ENCODE results near the gene GET4.
A peak's percentile ranks its signal among the peaks of the same experiment; 100 is the strongest.

Gene GET4, protein sequence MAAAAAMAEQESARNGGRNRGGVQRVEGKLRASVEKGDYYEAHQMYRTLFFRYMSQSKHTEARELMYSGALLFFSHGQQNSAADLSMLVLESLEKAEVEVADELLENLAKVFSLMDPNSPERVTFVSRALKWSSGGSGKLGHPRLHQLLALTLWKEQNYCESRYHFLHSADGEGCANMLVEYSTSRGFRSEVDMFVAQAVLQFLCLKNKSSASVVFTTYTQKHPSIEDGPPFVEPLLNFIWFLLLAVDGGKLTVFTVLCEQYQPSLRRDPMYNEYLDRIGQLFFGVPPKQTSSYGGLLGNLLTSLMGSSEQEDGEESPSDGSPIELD

DNA sequence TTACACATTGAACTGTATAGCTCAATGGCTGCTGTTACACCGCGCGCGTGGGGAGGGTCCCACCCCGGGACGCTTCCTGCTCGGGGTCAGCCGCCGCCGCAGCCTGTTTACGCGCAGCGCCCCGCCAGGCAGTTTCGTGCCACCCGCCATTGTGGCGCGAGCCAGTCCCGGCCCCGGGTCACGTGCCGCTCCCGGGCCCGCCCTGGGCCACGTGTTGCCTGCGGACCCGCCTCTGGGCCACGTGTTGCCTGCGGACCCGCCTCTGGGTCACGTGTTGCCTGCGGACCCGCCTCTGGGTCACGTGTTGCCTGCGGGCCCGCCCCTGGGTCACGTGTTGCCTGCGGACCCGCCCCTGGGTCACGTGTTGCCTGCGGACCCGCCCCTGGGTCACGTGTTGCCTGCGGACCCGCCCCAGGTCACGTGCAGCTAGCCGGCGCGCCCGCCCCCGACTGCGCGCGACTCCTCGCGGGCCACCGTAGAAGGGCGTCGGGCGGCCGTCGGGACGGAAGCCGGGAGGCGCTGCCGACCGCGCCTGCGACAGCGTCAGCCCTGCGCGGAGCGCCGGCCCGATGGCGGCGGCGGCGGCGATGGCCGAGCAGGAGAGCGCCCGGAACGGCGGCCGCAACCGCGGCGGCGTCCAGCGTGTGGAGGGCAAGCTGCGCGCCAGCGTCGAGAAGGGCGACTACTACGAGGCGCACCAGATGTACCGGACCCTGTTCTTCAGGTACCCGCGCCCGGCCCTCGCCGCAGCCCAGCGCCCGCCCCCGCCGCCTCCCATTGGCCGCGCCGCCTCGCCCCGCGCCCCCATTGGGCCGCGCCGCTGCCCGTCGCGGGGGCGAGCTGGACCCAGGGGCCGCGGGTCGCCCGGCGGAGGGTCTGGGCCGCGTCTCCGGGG, at the start of gene GET4:
TSS of gene GET4 (plus strand) at position 478 of the 895 bp plus-strand sequence. CDS start at position 570, 92 bp downstream.
- DNase-seq, result peak; percentile 93 to 98

DNA sequence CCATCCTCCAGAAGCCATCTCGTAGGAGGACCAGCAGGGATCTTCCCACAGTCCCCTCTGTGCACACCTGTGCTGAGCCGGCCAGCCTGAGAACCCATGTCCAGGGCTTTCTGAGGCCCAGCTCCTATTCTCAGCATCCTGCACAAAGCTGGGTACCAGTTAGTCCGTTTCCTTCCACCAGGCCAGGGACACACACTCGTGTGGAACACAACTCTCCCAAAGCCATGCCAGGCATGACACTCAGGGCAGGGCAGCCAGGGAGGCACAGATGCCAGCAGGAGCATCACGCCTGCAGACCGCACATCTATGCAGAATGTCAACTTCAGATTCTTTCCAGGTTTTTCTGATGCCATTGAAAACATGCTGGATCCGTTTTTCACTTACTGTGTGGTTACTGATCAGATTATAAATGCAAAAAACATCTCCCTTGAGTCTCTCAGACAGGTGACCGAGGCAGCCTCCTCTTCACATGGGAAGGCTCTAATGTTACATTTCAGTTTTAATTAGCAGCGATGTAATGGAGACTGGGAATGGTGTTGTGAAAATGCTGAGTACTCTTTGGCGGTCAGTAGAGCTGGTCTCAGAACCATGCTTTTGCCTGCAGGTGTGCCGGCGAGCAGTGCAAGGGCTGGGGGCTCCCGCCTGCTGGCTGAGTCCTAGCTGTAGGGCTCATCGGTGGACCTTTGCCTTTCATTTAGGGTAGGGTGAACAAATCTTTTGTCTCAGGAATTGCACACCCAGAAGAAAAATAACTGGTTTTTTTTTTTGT, 47.4 kb upstream of the GET4 start:
- no peak for DNase-seq

DNA sequence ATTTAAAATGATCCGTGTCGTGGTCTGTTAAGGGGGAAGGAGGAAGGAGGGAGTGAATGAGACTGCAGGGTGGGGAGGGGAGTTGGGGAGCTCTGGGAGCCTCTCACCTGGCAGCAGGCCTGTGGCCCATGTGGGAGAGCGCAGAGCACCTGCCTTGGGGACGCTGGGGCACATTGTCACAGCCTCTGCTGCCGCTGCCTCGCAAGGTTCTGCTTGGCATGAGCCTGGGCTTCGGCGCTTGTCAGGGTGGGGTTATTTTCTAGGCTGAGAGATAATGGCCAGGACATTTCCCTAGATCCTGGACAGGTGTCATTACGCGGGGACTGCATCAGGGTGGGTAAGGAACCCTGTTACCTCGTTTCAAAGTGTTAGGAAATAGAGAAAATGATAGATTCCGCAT, 46.3 kb upstream of the GET4 start:
- DNase-seq, result no peak

DNA sequence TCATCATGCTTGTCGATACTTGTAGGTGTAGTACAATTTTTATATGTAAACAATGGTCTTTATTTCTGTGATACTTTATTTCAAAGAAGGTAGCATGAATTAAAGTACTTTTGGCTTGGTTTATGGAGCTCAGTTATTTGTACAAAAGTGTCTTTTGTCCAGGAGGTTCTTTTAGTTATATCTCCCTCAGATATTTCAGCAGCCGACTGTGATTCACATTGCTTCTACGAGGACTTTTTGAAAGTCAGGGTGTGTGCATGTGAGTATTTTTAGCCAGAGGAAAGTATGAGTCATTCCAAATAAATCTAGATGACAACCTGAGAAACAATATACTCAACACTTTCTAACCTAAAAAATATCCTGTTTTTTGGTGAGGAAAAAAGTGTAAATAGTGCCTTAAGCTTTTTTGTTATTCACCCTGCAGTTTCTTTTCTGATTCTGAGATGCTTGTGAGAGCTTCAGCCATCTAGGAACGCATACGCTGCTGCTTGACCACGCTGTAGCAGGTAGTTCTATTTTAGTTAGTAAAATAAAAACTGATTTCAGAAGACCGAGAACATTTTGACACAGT, 44.7 kb upstream of the GET4 start:
- peak; percentile 31 to 33 for DNase-seq

DNA sequence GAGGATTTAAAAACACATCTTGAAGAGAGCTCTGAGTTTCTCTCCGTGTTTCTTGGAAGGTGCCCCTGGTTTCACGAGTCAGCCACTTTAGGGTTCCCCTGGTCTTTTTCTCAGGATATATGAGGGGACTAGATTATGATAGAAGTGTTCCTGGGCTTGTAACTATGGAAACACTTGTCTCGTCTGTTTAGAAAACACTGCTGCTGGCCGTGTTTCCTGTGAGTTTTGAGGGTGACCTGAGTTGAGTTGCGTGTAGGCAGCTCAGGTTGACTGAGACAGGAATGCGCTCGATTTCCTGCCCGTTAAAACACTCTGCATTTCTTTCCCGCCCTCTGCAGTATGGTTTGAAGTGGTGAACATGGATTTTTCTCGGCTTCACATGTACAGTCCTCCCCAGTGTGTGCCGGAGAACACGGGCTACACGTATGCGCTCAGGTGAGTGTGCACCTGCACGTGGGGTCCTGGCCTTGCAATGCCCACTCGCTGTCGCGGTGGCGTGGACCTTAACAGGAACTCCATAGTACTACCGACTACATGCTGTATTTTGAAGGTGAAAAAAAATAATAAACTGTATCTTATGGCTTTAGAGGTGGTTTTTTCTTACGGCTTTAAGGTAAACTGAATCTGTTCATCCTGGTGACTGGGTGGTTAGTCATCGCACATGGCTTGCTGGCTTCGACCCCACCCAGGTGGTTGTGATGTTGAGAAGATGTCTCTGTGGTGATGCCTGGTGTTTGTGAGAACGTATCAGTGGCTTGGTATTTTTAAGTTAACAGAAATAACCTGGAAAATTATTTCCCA, 44.0 kb upstream of the GET4 start, which contains the start of gene SUN1:
TSS of gene SUN1 (plus strand) at position 310 of the 801 bp plus-strand sequence. CDS start at position 359, 49 bp downstream.
- peak; percentile 75 to 77 for DNase-seq

DNA sequence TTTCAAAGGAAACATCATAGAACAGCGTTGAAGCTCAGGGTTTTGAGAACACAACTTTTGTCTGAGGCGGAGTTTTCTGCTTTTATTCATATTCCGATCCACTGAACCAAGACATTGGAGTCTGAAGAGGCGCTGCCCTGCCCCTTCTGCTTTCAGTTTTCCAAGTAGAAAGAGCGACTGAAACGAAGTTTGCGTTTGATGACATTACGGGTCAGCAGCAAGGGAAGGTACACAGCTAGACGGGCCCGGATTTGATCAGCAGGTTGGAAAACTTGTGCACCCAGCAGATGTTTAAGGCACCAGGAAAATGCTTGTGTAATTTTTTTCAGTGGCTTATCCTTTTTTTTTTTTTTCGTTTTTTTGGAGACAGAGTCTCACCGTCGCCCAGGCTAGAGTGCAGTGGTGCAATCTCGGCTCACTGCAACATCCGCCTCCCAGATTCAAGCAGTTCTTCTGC, 43.4 kb upstream of the GET4 start:
- DNase-seq, result no peak

DNA sequence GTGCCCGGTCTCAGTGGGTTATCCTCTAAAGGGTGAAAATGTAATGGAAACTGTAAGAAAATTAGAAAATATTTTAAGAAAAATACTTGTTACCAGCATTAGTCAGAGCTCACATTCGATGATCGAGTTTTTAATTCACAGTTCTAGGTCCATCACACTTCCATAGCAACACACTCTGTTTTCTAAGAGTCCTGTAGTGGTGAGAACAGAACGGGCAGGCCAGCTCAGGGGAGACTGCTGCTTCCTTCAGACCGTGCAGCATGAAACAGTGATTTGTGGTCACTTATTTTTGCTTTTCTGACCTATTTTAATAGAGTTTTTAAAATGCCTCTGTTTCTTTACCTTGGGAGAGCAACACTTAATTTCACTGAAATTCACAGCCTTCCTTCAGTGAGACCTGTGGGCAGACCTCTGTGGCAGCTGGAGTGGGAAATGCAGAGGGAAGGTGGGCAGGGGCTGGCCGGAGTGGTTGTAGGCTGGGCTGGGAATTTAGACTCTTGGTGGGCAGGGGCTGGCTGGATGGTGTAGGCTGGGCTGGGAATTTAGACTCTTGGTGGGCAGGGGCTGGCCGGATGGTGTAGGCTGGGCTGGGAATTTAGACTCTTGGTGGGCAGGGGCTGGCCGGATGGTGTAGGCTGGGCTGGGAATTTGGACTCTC, 42.6 kb upstream of the GET4 start:
- no peak for DNase-seq

DNA sequence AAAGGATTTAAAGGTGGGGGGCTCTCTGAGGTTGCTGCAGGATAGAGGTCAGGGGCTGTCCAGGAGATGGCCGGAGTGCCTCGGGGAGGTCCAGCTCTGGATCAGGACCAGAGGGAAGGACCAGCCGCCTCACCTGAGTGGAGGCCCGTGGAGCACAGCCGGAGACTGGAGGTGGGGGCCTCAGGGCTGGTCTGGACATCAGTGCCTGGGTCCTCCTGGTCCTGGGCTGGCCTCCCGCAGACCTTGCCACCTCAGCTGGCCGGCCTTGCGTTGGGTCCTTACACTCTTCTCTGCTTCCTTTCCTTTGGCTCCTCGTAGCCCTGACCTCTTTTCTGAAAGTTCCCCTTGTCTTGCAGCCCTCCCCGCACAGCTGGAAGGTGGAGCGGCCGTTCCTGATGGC, 42.1 kb upstream of the GET4 start:
- no peak for DNase-seq

DNA sequence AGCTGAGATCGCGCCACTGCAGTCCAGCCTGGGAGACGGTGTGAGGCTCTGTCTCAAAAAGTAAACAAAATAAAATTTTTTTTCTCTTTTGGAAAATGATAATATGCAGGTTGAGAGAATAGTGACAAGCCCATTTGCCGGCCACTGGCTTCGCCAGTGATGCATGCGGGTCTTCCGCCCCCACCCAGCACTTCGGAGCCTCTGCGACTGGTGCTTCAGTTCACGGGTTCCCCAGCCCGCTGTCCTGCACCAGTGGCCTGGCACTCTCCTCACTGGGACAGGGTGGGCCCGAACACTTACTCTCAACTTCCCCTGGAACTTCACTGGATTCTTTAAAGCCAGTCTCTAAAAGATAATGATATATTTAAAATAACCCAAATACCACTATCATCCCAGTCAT, 41.3 kb upstream of the GET4 start:
- no peak for DNase-seq

DNA sequence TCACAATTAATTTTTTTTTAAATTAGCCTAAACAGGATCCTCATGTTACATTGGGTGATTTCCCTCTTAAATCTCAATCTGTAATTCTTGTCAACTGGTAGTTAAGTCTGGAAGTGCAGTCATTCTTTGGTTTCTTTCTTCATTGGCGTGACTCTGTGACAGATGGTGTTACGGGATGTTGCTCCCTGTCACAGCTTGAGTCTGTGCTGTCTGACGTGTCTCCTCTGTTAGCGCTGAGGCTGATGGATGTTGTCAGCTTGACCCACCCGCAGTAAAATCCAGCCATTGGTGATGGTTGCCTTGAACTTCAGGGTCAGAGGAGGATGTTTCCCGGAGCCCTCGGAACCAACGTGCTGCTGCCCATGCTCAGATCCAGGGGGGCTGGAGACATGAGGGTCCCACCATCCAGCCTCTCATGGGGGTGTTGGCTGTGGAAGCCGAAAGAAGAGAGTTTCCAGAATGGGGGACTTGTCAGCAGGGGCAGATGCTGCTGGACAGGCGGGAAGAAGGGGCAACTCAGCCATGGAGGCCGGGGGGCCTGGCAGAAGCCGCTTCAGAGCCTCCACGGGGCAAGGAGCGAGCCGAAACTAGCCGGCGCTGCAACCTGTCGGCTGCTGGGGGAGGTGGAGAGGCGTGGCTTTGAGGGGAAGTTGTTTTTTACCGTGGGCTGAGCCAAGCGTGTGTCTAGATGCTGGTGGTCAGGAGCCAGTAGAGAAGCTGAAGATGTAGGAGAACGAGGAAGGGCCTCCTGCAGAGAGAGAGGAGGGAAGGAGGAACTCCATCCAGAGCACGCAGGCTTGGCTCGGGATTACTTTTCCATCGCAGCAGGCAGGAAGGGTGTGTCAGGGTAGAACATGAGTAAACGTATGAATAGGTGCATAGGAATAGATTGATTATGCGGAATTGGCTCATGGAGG, 40.6 kb upstream of the GET4 start:
- no peak for DNase-seq

DNA sequence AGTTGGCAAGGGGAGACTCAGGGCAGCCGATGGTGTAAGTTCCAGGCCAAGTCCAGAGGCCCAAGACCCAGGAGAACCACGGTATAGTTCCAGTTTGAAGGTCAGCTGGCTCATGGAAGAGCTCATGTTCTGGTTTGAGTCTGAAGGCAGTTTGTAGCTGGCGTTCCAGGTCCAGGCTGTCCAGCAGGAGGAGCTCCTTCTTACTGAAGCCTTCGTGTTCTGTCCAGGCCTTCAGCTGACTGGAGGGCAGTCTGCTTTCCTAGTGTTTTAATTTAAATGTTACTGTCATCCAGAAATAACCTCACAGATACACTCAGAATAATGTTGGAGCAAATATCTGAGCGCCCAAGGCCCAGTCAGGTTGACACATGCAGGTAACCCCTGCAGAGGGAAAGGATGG, 39.9 kb upstream of the GET4 start:
- no peak for DNase-seq

DNA sequence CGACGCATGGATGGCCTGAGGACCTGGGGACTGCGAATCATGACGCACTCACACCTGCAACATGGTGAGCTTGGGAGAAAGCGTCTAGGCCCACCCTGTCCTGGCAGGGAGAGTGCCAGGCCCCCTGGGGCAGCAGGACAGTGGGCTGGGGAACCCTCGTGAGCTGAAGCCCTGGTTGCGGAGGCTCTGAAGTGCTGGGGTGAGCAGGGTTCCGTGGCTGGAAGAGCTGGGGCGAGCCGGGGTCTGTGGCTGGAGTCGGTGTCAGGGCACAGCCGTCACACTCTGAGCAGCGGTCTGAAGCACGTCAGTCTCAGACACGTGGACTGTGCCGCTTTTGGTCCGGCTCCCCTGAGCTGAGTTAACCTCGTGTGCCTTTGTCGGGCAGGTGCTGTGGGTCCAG, 39.4 kb upstream of the GET4 start:
- DNase-seq, result no peak

DNA sequence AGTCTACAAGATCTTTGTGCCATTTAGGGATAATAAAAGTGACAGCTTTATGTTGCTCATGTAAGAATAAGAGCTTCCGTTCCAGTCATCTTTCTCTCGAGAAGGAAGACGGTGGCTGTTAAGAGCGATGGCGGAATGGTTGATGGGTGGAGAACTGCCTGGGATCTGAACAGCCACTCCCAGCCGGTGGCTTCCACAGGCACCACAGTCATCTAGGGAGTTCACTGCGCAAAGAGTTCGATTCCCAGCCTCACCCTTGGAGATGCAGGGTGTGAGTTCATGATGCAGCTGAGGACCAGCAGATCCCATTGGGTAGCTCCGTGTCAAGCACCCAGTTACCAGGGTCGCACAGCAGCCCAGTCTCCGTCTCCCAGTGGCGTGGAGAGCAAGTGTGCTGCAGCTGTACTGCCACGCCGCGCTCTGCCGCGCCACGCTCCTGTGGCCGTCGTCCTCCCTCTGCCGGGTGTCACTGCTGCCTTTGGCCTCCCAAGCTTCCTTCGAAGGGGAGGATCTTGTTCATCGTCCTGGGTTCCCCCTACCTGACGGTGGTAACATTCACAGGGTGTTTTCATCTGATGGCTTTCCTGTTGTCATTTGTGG, 36.3 kb upstream of the GET4 start:
- no peak for DNase-seq

DNA sequence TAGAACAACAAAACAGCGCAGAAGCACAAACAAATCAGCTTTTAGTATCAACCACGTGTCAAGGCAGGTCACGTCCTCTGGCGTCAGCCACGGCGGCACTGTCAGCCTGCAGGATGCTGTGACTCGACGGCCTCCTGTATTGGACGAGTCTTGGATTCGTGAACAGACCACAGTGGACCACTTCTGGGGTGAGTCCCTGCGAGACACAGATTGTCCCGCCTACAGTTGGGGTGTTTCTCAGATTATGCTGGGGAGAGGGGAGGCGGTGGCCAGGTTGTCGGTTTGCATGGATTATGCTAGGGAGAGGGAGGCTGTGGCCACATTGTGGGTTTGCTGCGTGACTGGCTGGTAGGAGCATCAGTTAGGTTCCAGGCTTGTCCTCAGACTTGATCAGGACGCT, 34.4 kb upstream of the GET4 start:
- DNase-seq, result no peak

DNA sequence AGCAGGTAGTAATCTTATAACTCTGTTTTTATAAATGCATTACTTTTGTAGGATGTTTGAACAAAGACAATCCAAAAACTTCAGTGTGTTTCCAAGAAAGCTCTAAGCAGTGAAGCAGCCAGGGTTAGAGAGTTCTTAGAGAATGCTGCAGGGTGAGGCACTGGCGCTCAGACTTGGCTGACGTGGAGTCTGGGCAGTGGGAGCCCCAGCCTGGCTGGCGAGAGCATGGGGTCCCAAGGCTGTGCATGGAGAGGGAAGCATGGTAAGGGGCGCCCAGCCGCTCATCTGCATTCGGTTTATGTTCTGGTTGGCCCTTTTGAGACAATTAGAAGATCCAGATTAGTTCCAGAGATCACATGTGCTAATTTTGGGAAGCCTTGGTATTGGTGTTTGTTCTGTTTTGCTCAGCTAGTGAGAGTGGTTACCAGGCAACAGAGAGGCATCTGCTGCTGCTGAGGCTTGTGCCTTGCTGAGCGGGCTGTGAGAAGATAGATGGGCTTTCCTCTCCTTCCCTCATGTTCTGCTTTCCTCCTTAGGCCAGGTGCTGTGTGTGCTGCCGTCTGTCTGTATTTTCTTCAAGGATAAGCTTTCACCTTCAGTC, 33.8 kb upstream of the GET4 start:
- DNase-seq, result no peak

DNA sequence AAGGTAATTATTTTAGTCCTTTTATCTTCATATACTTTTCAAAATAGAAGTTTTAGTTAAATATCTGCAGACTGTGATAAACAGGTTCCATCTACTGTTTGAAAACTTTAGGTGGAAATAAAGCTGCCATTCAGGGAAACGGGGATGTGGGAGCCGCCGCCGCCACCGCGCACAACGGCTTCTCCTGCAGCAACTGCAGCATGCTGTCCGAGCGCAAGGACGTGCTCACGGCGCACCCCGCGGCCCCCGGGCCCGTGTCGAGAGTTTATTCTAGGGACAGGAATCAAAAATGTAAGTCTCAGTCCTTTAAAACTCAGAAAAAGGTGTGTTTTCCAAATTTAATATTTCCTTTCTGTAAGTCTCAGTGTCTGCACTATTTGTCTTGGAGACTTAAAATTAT, 33.1 kb upstream of the GET4 start:
- no peak for DNase-seq

DNA sequence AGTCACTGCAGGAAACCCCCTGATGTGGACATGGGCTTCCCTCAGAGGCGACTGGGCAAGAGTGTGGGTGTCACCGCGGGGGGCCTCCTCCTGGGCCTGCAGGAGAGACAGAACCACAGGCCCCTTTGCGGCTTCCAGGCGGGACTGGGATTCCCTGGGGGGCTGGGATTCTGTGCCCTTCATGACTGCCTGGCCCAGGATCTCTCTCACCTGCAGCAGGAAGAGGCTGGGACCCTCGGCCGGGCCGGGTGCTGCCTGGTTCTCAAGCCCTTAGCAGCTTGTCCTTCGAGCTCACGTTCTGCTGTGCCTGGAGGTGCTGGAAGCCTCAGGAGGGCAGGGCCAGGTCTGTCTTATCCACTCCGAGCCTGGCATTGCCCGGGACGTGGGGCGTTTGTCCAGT, 32.3 kb upstream of the GET4 start:
- no peak for DNase-seq

DNA sequence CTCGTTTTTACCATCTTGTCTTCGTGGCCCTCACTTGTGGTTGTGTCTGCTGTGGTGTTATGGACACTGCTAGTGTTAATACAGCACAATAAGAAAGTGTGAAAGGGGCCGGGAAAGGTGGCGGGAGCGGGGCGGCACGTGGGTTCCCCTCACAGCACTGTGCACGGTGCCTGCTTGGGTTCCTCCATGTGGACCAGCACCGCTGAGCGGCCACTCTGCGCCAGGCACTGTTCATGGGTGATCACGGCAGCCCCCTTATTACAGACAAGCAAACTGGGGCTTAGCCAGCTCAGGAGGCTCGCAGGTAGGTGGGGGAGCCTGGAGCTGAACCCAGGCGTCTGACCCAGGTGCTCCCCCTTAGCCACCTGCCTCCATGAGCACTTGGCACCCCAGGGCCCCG, 31.8 kb upstream of the GET4 start:
- DNase-seq, result no peak

DNA sequence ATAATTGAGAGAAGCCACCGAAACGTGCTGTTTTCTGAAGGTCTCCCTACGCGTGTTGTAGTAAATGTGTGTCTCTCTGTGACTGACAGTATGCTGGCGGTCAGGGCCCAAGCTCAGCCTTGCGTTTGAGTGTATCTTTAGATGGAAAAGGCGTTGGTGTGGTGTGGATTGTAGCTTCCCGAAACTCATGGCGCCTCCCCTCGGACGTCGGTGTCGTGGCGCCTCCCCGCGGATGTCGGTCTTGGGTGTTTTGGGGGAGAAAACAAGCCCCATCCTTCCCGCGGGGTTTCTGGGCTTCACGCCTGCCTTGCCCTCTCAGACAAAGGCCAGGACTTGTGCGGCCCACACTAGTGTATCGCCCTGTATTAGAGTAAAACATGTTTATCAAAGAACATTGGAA, 31.3 kb upstream of the GET4 start:
- DNase-seq, result no peak
